GM21576 (cell line): Measurements from ENCODE around the gene SNAP25.

Experiments
- ATAC-seq: cut with Tn5 transposase; IDR thresholded peaks from one replicate; pipeline ENCODE4 v1.9.1; 2021; ENCODE audit warnings: mild to moderate bottlenecking, moderate library complexity; ENCODE audit not compliant: unreplicated experiment

SNAP25 gene

GRCh38 chr20:10328897-10329255 lies 110.2 kb downstream of the SNAP25 start:
- no peak for ATAC-seq

- ATAC-seq: no peak
Observed at GRCh38 chr20:10329387-10330005, 110.9 kb downstream of the SNAP25 start.

- ATAC-seq: no peak
Observed at GRCh38 chr20:10330071-10330470, 111.4 kb downstream of the SNAP25 start.

- no peak for ATAC-seq
Observed at GRCh38 chr20:10332656-10333415, 114.2 kb downstream of the SNAP25 start.

- no peak for ATAC-seq
Observed at GRCh38 chr20:10336959-10337729, 118.5 kb downstream of the SNAP25 start.

- no peak for ATAC-seq
Observed at GRCh38 chr20:10338426-10339180, 120.0 kb downstream of the SNAP25 start.

GRCh38 chr20:10339609-10340008 lies 121.0 kb downstream of the SNAP25 start:
- no peak for ATAC-seq

GRCh38 chr20:10342152-10342551 lies 123.5 kb downstream of the SNAP25 start:
- no peak for ATAC-seq

GRCh38 chr20:10344953-10345352 lies 126.3 kb downstream of the SNAP25 start:
- ATAC-seq: no peak

- no peak for ATAC-seq
Observed at GRCh38 chr20:10347086-10347880, 128.7 kb downstream of the SNAP25 start.

GRCh38 chr20:10349118-10349517 lies 130.5 kb downstream of the SNAP25 start:
- no peak for ATAC-seq

GRCh38 chr20:10350188-10350842 lies 131.7 kb downstream of the SNAP25 start:
- ATAC-seq: no peak

- ATAC-seq: no peak
Observed at GRCh38 chr20:10352934-10353824, 134.5 kb downstream of the SNAP25 start.

- no peak for ATAC-seq
Observed at GRCh38 chr20:10356628-10357027, 138.0 kb downstream of the SNAP25 start.
